ENCODE measurements around the gene S1PR4.

DNA sequence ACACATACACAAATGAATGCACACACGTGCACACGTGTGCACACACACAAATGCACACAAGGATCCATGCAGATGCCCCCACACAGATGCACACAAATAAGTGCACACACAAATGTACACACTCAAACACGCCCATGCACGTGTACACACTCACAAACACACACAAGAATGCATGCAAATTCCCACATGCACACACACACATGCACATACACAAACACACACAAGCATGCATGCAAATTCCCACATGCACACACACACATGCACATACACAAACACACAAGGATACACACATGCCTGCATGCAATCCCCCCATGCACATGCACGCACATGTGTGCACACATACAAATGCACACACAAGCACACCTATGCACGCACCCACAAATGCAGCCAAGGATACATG is 29.5 kb upstream of the S1PR4 start:
- no peak for TF ChIP-seq CTCF (IDR thresholded peaks at IDR 0.05)
- TF ChIP-seq POLR2A (IDR thresholded peaks at IDR 0.05), result no peak
